Measurements from ENCODE around the gene OR2Y1.

DNA sequence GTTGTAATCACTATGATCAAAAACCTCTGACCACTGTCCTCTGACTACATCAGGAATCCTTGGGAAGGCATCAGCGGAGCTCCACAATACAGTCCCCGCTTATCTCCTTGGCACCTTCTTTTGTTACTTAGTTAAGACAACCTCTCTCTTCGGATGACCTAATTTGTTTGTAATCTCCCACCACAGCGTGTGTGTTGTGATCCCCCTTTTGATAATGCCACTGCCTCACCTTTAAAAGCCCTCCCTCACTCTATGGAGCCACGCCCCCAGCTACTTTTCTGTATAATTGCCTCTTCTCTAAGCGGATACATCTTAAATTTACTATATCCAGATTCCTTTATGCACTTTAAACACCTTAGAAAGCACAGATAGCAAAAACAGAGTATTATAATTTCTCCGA, 35.9 kb downstream of the OR2Y1 start:
- TF ChIP-seq, protein P1, sequence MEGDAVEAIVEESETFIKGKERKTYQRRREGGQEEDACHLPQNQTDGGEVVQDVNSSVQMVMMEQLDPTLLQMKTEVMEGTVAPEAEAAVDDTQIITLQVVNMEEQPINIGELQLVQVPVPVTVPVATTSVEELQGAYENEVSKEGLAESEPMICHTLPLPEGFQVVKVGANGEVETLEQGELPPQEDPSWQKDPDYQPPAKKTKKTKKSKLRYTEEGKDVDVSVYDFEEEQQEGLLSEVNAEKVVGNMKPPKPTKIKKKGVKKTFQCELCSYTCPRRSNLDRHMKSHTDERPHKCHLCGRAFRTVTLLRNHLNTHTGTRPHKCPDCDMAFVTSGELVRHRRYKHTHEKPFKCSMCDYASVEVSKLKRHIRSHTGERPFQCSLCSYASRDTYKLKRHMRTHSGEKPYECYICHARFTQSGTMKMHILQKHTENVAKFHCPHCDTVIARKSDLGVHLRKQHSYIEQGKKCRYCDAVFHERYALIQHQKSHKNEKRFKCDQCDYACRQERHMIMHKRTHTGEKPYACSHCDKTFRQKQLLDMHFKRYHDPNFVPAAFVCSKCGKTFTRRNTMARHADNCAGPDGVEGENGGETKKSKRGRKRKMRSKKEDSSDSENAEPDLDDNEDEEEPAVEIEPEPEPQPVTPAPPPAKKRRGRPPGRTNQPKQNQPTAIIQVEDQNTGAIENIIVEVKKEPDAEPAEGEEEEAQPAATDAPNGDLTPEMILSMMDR (conservative IDR thresholded peaks at IDR 0.05; ENCODE audit: low read depth, low read length), result no peak
- no peak for TF ChIP-seq RAD21 (IDR thresholded peaks at IDR 0.05; ENCODE audit: low read length)
- TF ChIP-seq, protein P2, sequence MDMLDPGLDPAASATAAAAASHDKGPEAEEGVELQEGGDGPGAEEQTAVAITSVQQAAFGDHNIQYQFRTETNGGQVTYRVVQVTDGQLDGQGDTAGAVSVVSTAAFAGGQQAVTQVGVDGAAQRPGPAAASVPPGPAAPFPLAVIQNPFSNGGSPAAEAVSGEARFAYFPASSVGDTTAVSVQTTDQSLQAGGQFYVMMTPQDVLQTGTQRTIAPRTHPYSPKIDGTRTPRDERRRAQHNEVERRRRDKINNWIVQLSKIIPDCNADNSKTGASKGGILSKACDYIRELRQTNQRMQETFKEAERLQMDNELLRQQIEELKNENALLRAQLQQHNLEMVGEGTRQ (IDR thresholded peaks at IDR 0.05; ENCODE audit: low read depth, low read length), result no peak
- TF ChIP-seq BHLHE40 (IDR thresholded peaks at IDR 0.05; ENCODE audit: low read depth, low read length), result no peak
- TF ChIP-seq MAZ (IDR thresholded peaks at IDR 0.05; ENCODE audit: borderline replicate concordance, low read depth, low read length), result no peak
- no peak for TF ChIP-seq FOS (IDR thresholded peaks at IDR 0.05; ENCODE audit: low read depth, low read length)
- TF ChIP-seq CEBPB (IDR thresholded peaks at IDR 0.05; ENCODE audit: low read depth, low read length), result no peak
- no peak for TF ChIP-seq POLR2A (IDR thresholded peaks at IDR 0.05; ENCODE audit: low read depth, low read length)
- TF ChIP-seq SMC3 (IDR thresholded peaks at IDR 0.05; ENCODE audit: low read depth, low read length), result no peak
- TF ChIP-seq RCOR1 (IDR thresholded peaks at IDR 0.05; ENCODE audit: insufficient replicate concordance, low read length), result no peak
- TF ChIP-seq CHD1 (IDR thresholded peaks at IDR 0.05; ENCODE audit: low read depth, low read length), result no peak
- TF ChIP-seq RFX5 (IDR thresholded peaks at IDR 0.05; ENCODE audit: low read depth, low read length), result no peak
- TF ChIP-seq MAFK (IDR thresholded peaks at IDR 0.05; ENCODE audit: low read depth, low read length), result no peak
- TF ChIP-seq, protein P3, sequence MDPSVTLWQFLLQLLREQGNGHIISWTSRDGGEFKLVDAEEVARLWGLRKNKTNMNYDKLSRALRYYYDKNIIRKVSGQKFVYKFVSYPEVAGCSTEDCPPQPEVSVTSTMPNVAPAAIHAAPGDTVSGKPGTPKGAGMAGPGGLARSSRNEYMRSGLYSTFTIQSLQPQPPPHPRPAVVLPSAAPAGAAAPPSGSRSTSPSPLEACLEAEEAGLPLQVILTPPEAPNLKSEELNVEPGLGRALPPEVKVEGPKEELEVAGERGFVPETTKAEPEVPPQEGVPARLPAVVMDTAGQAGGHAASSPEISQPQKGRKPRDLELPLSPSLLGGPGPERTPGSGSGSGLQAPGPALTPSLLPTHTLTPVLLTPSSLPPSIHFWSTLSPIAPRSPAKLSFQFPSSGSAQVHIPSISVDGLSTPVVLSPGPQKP (IDR thresholded peaks at IDR 0.05; ENCODE audit: borderline replicate concordance, low read depth, low read length), result no peak
